OCI-LY3 (cell line): ENCODE data around the gene PBRM1.

Experiments
- H2AFZ ChIP-seq: fragments of 200-600, 300-600 bp; shearing (Covaris generic); 2 replicates; pipeline ENCODE4 v1.6.0; 2014; ENCODE audit warnings: antibody characterized with exemption, low read depth, low read length
- H3K27ac ChIP-seq: fragments of 200-600, 300-600 bp; sonication (generic); 2 replicates; pipeline ENCODE4 v1.5.1; 2014; ENCODE audit warnings: mild to moderate bottlenecking, low read length, moderate library complexity, mixed read lengths
- H3K27me3 ChIP-seq: fragments of 200-600, 300-600 bp; sonication (generic); 2 replicates; pipeline ENCODE4 v1.6.1; 2014; ENCODE audit warnings: low read depth, low read length, mixed read lengths
- H3K36me3 ChIP-seq: fragments of 200-600, 300-600 bp; sonication (generic); replicated peaks from 2 replicates; pipeline ENCODE3; 2014; ENCODE audit warnings: low read depth, low read length, mixed read lengths
- H3K4me1 ChIP-seq: fragments of 300-600, 200-600 bp; sonication (generic); 2 replicates; pipeline ENCODE4 v1.6.1; 2014; ENCODE audit warnings: low read length, mixed read lengths
- H3K4me2 ChIP-seq: fragments of 200-600, 300-600 bp; sonication (generic); 2 replicates; pipeline ENCODE4 v1.6.1; 2014; ENCODE audit warnings: low read length, mixed read lengths
- H3K4me3 ChIP-seq: fragments of 300-600, 200-600 bp; sonication (generic); 2 replicates; pipeline ENCODE4 v1.5.1; 2014; ENCODE audit warnings: antibody characterized with exemption, mild to moderate bottlenecking, low read length, moderate library complexity
- H3K79me2 ChIP-seq: fragments of 300-600, 200-600 bp; shearing (Covaris generic); 2 replicates; pipeline ENCODE4 v1.6.1; 2014; ENCODE audit warnings: mild to moderate bottlenecking, low read length, mixed read lengths
- H3K9ac ChIP-seq: fragments of 300-600, 200-600 bp; shearing (Covaris generic); 2 replicates; pipeline ENCODE4 v1.6.0; 2014; ENCODE audit warnings: mild to moderate bottlenecking, low read length, moderate library complexity
- H3K9me3 ChIP-seq: fragments of 200-600, 300-600 bp; shearing (Covaris generic); 2 replicates; pipeline ENCODE4 v1.6.1; 2014; ENCODE audit warnings: low read length, mixed read lengths; ENCODE audit not compliant: insufficient read depth
- H4K20me1 ChIP-seq: fragments of 200-600, 300-600 bp; sonication (generic); 2 replicates; pipeline ENCODE4 v1.6.1; 2016; ENCODE audit warnings: low read length, mixed read lengths; ENCODE audit not compliant: insufficient read depth
- CTCF ChIP-seq: fragments of 200-600, 300-600 bp; sonication (generic); IDR thresholded peaks from 2 replicates; pipeline ENCODE4 v1.5.1; 2014; ENCODE audit warnings: antibody characterized with exemption, low read length, low read depth
- EZH2phosphoT487 ChIP-seq: fragments of 200-600 bp; shearing (Covaris generic); IDR thresholded peaks from 2 replicates; pipeline ENCODE4 v1.6.1; 2018; ENCODE audit warnings: antibody characterized with exemption, mixed run types, low read depth

The PBRM1 gene

GRCh38 chr3:52495777-52496602 lies 189.7 kb downstream of the PBRM1 start:
- Histone ChIP-seq H3K36me3 (peaks cover 9% of the 10 kb centered on the region), H2AFZ (no peak overlapping the region)

More at GRCh38 chr3:52495777-52496602, 189.7 kb downstream of the PBRM1 start:
- H3K9me3 ChIP-seq: no peaks in the 10 kb centered on the region
- no peak overlapping the region for H3K9ac ChIP-seq
- no peak overlapping the region for H3K4me3 ChIP-seq
- H3K4me2 ChIP-seq: no peak overlapping the region
- no peaks in the 10 kb centered on the region for H4K20me1 ChIP-seq
- no peaks in the 10 kb centered on the region for H3K79me2 ChIP-seq
- H3K27me3 ChIP-seq: no peaks in the 10 kb centered on the region
- no peak overlapping the region for H3K27ac ChIP-seq
- no peaks in the 10 kb centered on the region for H3K4me1 ChIP-seq
- TF ChIP-seq CTCF (no peak), EZH2phosphoT487 (no peak)
